ENCODE results near the gene AIF1. TPM values are rescaled to one million over a fixed set of nuclear protein-coding genes. Genes with fewer than 3 reads are reported as not detected.

Gene AIF1
- total RNA-seq, 1 donor from 2014 or later: 15.2 TPM

- H3K27me3 ChIP-seq (ENCODE audit: low read depth): no peaks in the 10 kb centered on the region
- no peak overlapping the region for H3K4me3 ChIP-seq
- DNase-seq: no peak
- intact Hi-C loops (cut with micrococcal nuclease): no loop called here
- peaks cover 100% of the 10 kb centered on the region for H3K36me3 ChIP-seq
- no peaks in the 10 kb centered on the region for H3K9me3 ChIP-seq (replicated peaks)
- no peaks in the 10 kb centered on the region for H3K4me1 ChIP-seq
- no peak overlapping the region for H3K27ac ChIP-seq (replicated peaks)
- no peak for TF ChIP-seq CTCF (IDR thresholded peaks at IDR 0.05; ENCODE audit: borderline replicate concordance)
Measured at GRCh38 chr6:31632279-31632946, 17.4 kb downstream of the AIF1 start.

GRCh38 chr6:31633447-31633846 lies 18.4 kb downstream of the AIF1 start:
- Histone ChIP-seq H3K4me3 (no peak overlapping the region), H3K36me3 (peaks cover 98% of the 10 kb centered on the region), H3K4me1 (no peaks in the 10 kb centered on the region), H3K27me3 (ENCODE audit: low read depth) (no peaks in the 10 kb centered on the region), H3K9me3 (replicated peaks) (no peaks in the 10 kb centered on the region), H3K27ac (replicated peaks) (no peak overlapping the region)
- intact Hi-C loops (cut with micrococcal nuclease): no loop called here
- no peak for TF ChIP-seq CTCF (IDR thresholded peaks at IDR 0.05; ENCODE audit: borderline replicate concordance)
- DNase-seq: no peak

GRCh38 chr6:31634131-31634530 lies 19.1 kb downstream of the AIF1 start:
- Histone ChIP-seq H3K36me3 (peaks cover 98% of the 10 kb centered on the region), H3K9me3 (replicated peaks) (no peaks in the 10 kb centered on the region), H3K4me1 (no peaks in the 10 kb centered on the region), H3K27me3 (ENCODE audit: low read depth) (no peaks in the 10 kb centered on the region), H3K4me3 (no peak overlapping the region), H3K27ac (replicated peaks) (no peak overlapping the region)
- no peak for DNase-seq
- intact Hi-C loops (cut with micrococcal nuclease): no loop called here
- TF ChIP-seq CTCF (IDR thresholded peaks at IDR 0.05; ENCODE audit: borderline replicate concordance): no peak

- intact Hi-C loops (cut with micrococcal nuclease): no loop called here
- Histone ChIP-seq H3K27me3 (ENCODE audit: low read depth) (no peaks in the 10 kb centered on the region), H3K9me3 (replicated peaks) (no peaks in the 10 kb centered on the region), H3K27ac (replicated peaks) (no peak overlapping the region), H3K36me3 (peaks cover 98% of the 10 kb centered on the region), H3K4me3 (no peak overlapping the region), H3K4me1 (no peaks in the 10 kb centered on the region)
- TF ChIP-seq CTCF (IDR thresholded peaks at IDR 0.05; ENCODE audit: borderline replicate concordance): no peak
- no peak for DNase-seq
Measured at GRCh38 chr6:31634969-31635575, 20.0 kb downstream of the AIF1 start.

- intact Hi-C loops (cut with micrococcal nuclease): no loop called here
- H3K27me3 ChIP-seq (ENCODE audit: low read depth): no peaks in the 10 kb centered on the region
- no peak overlapping the region for H3K27ac ChIP-seq (replicated peaks)
- no peak overlapping the region for H3K4me3 ChIP-seq
- no peaks in the 10 kb centered on the region for H3K4me1 ChIP-seq
- DNase-seq: no peak
- no peaks in the 10 kb centered on the region for H3K9me3 ChIP-seq (replicated peaks)
- H3K36me3 ChIP-seq: peaks cover 98% of the 10 kb centered on the region
- no peak for TF ChIP-seq CTCF (IDR thresholded peaks at IDR 0.05; ENCODE audit: borderline replicate concordance)
Measured at GRCh38 chr6:31636698-31637596, 21.9 kb downstream of the AIF1 start.

Measured in left ventricle myocardium inferior (tissue), 1 donor.